K562 (cell line): Measurements from ENCODE around the gene MIEN1. TPM values are rescaled to one million over a fixed set of nuclear protein-coding genes. Genes with fewer than 3 reads are reported as not detected.

Experiments
- ATAC-seq: fragments of 200-7000 bp; cut with Tn5 transposase; 3 replicates; pipeline ENCODE4 v1.9.1; 2020; ENCODE audit warnings: moderate library complexity
- BruUV-seq: library from RNA; stranded (reverse); fragments of 400-500 nt; replicated peaks from 2 replicates; lab custom pipeline; 2021; lab: Mats Ljungman, UMichigan
- CTCF ChIA-PET: fragments of 300-600 bp; formaldehyde crosslinking; extraction: SDS; loops from one replicate; lab custom pipeline; 2021; ENCODE audit warnings: low intra/inter-chr PET ratio; lab: Yijun Ruan, JAX
- POLR2A ChIA-PET: fragments of 300-600, 350-650 bp; sonication (Branson Sonifier 250); formaldehyde crosslinking; extraction: SDS; loops from one replicate; lab custom pipeline; 2021; ENCODE audit warnings: antibody characterized with exemption, inconsistent platforms; lab: Yijun Ruan, JAX
- DNase-seq, 4 experiments: peaks; one replicate each; pipeline versions ENCODE4 v3.0.0 to v3.0.0-alpha.2; 2011 to 2018; ENCODE audit warnings: low spot score in 3 of 4, mixed read lengths in 3 of 4; ENCODE audit errors: extremely low read depth in 1 of 4
- FAIRE-seq: peaks from 2 replicates; lab custom pipeline; 2011; peaks lifted over from hg19 to GRCh38; lab: Jason Lieb, UNC
- H2AFZ ChIP-seq: 2 replicates; pipeline ENCODE4 v1.6.0; 2011; ENCODE audit warnings: low read depth, low read length, control low read depth, inconsistent platforms
- H3K27ac ChIP-seq: fragments of 200-600 bp; 3 replicates; pipeline ENCODE4 v1.8.0; 2011; ENCODE audit warnings: low read depth, mild to moderate bottlenecking, control low read depth, inconsistent platforms, low read length, moderate library complexity, mixed read lengths; ENCODE audit errors: extremely low read depth
- H3K27me3 ChIP-seq, 2 experiments: fragments of 300-600 bp in 1 of 2; 2 replicates in 1 of 2; 3 replicates in 1 of 2; pipeline versions ENCODE4 v1.6.0 to v1.8.0; 2011; ENCODE audit warnings: inconsistent platforms in 2 of 2, low read length in 2 of 2, mild to moderate bottlenecking in 1 of 2, mixed read lengths in 1 of 2, moderate library complexity in 1 of 2; ENCODE audit not compliant: control insufficient read depth in 2 of 2, insufficient read depth in 2 of 2
- H3K36me3 ChIP-seq: fragments of 300-600 bp; 3 replicates; pipeline ENCODE4 v1.8.0; 2011; ENCODE audit warnings: mild to moderate bottlenecking, low read length, inconsistent platforms; ENCODE audit not compliant: control insufficient read depth, insufficient read depth
- H3K4me1 ChIP-seq, 2 experiments: fragments of 200-600 bp in 1 of 2; replicated peaks in 1 of 2; 2 replicates in 1 of 2; 3 replicates in 1 of 2; pipeline versions ENCODE4 v1.5.1 to v1.8.0; 2011; ENCODE audit warnings: inconsistent platforms in 2 of 2, low read length in 2 of 2, mild to moderate bottlenecking in 1 of 2, mixed read lengths in 1 of 2, moderate library complexity in 1 of 2; ENCODE audit not compliant: control insufficient read depth in 2 of 2, insufficient read depth in 2 of 2
- H3K4me2 ChIP-seq: 2 replicates; pipeline ENCODE4 v1.6.1; 2011; ENCODE audit warnings: low read length, control low read depth, inconsistent platforms, mixed read lengths; ENCODE audit not compliant: insufficient read depth
- H3K4me3 ChIP-seq: fragments of 200-600 bp; sonication (generic), shearing (Covaris generic); 2 replicates; pipeline ENCODE4 v1.5.1; 2016; ENCODE audit warnings: control low read depth, inconsistent platforms
- H3K79me2 ChIP-seq: fragments of 200-600 bp; 3 replicates; pipeline ENCODE4 v1.8.0; 2011; ENCODE audit warnings: low read length, inconsistent platforms; ENCODE audit not compliant: control insufficient read depth, insufficient read depth
- H3K9ac ChIP-seq, 2 experiments: 2 replicates each; pipeline versions ENCODE4 v1.6.0 to v1.6.1; 2011; ENCODE audit warnings: low read depth in 2 of 2, low read length in 2 of 2, control low read depth in 1 of 2, inconsistent platforms in 1 of 2, mild to moderate bottlenecking in 1 of 2, mixed read lengths in 1 of 2; ENCODE audit not compliant: insufficient read depth in 1 of 2
- H3K9me1 ChIP-seq: one replicate; pipeline ENCODE4 v1.6.0; 2011; ENCODE audit warnings: inconsistent platforms, mild to moderate bottlenecking, low read length, moderate library complexity; ENCODE audit not compliant: control insufficient read depth, insufficient read depth
- H3K9me3 ChIP-seq: replicated peaks from 2 replicates; pipeline ENCODE4 v1.5.1; 2011; ENCODE audit warnings: low read depth, low read length, inconsistent platforms; ENCODE audit not compliant: control insufficient read depth, insufficient read depth
- H4K20me1 ChIP-seq: replicated peaks from 2 replicates; pipeline ENCODE4 v1.6.1; 2011; ENCODE audit warnings: low read length, inconsistent platforms, mixed read lengths; ENCODE audit not compliant: control insufficient read depth, insufficient read depth
- FOSL1 ChIP-seq: fragments of 200-800 bp; sonication (Bioruptor generic); conservative IDR thresholded peaks from 2 replicates; pipeline ENCODE4 v1.6.1; 2016; ENCODE audit warnings: missing genetic modification characterization, missing compliant biosample characterization
- GTF2A2 ChIP-seq: IDR thresholded peaks from 2 replicates; pipeline ENCODE4 v1.6.1; 2016; ENCODE audit warnings: mild to moderate bottlenecking, missing genetic modification characterization, missing compliant biosample characterization
- XRCC5 ChIP-seq: fragments of 200-400 bp; formaldehyde crosslinking; IDR thresholded peaks from 2 replicates; pipeline ENCODE4 v1.6.1; 2017; ENCODE audit warnings: low read depth, mild to moderate bottlenecking, low read length
- YY1 ChIP-seq, 3 experiments: IDR thresholded peaks; 2 replicates each; pipeline ENCODE4 v1.6.1; 2011; ENCODE audit warnings: low read length in 2 of 3, mild to moderate bottlenecking in 2 of 3, moderate library complexity in 2 of 3, borderline replicate concordance in 1 of 3, control low read depth in 1 of 3, low read depth in 1 of 3; ENCODE audit not compliant: insufficient read depth in 3 of 3, insufficient replicate concordance in 2 of 3, control insufficient read depth in 1 of 3, insufficient read length in 1 of 3; ENCODE audit errors: extremely low read depth in 1 of 3
- WGBS: fragments of 100-300 bp; shearing (Covaris generic); methylation state at CpG from one replicate; pipeline ENCODE4 v1.1.6; 2016; ENCODE audit warnings: low coverage, mixed read lengths; ENCODE audit not compliant: insufficient coverage; ENCODE audit errors: missing lambda C conversion rate; 5-methylcytosine and 5-hydroxymethylcytosine counted together
- in situ Hi-C: fragments of 300-500 bp; cut with MboI; formaldehyde crosslinking; loops from 4 replicates; pipeline ENCODE4 v1.15.0; 2018; ENCODE audit warnings: inconsistent platforms, mixed read lengths
- intact Hi-C: fragments of 100-400 bp; cut with micrococcal nuclease; formaldehyde crosslinking; loops from 2 replicates; pipeline ENCODE4 v1.14.2; 2022
- polyA plus RNA-seq, 8 experiments: library from polyadenylated mRNA; depleted of rRNA in 4 of 8; stranded (reverse) in 5 of 8; unstranded in 3 of 8; fragments of >200 nt; fragmentation: Nextera tagmentation in 2 of 8; fragmentation: Illumina TruSeq in 1 of 8; extraction: Ambion mirVana in 2 of 8; extraction: Trizol in 1 of 8; gene quantifications; 2 replicates each; pipeline versions ENCODE4 v1.2.1 to v1.2.3, GENCODE V29; 2011 to 2014; ENCODE audit warnings: inconsistent platforms in 1 of 8, missing spikeins in 1 of 8
- total RNA-seq, 7 experiments: library from RNA; depleted of rRNA in 6 of 7; stranded (reverse); fragments of >200 nt in 6 of 7; fragmentation: Illumina TruSeq in 2 of 7; extraction: Trizol in 2 of 7; gene quantifications; 2 replicates each; pipeline versions ENCODE4 v1.2.1 to v1.2.3, GENCODE V29; 2011 to 2021; ENCODE audit warnings: low replicate concordance in 1 of 7
- TF ChIP-seq, protein P1 (sequence below), 2 experiments: fragments of 450-650 bp; IDR thresholded peaks; 2 replicates each; pipeline ENCODE4 v1.6.1; 2016

The MIEN1 gene
- total and polyA plus RNA-seq, 9 of the 15 experiments (the other 6 are each of a cell fraction or from before 2014, with no cell fraction given), result 61.3 to 142 (median 78.9) TPM

- H3K9ac ChIP-seq, result peak overlapping the region; percentile 75 to 90; a peak in 3 of 4 replicates
These were observed 41.9 kb downstream of the MIEN1 start for GRCh38 chr17:39688475-39688835.

More at GRCh38 chr17:39688475-39688835, 41.9 kb downstream of the MIEN1 start:
- Histone ChIP-seq H3K4me2 (peak overlapping the region; percentile 95), H3K27ac (peak overlapping the region; percentile 78), H3K36me3 (no peaks in the 10 kb centered on the region), H3K4me1 (peaks cover 11 to 15% of the 10 kb centered on the region in 2 experiments; a peak in 4 of 5 replicates), H3K9me1 (no peaks in the 10 kb centered on the region), H4K20me1 (no peaks in the 10 kb centered on the region), H3K4me3 (peak overlapping the region; percentile 50), H3K27me3 (no peaks in the 10 kb centered on the region), H3K79me2 (peaks cover 7% of the 10 kb centered on the region; the same call in 2 of the 3 replicates), H2AFZ (peak overlapping the region; percentile 87), H3K9me3 (no peaks in the 10 kb centered on the region)
- WGBS, result 5% methylated on average over 6 of the region's 6 CpGs
- POLR2A ChIA-PET, result interaction anchor here (0.6 to 2.0 kb wide), 18 partner anchors 10 to 637 kb away, joined by 3 to 16 read pairs (median 3); partner anchors contain the start of gene PNMT
- FAIRE-seq (peak; percentile 19), DNase-seq (peak in 2 of 4 experiments; percentile 32 to 37), ATAC-seq (peak; percentile 5)
- in situ Hi-C loops, result no loop called here
- CTCF ChIA-PET, result interaction anchor here (1.3 kb wide), 1 partner anchor 67 kb away, joined by 3 read pairs; no protein-coding TSS in a partner anchor
- intact Hi-C loops, result loop anchor here (5.0 kb wide), 1 partner anchor 44 kb away; the partner anchor contains the start of gene MIEN1
- no TSS peak for BruUV-seq
- TF ChIP-seq YY1 (IDR thresholded peaks at IDR 0.05; ENCODE audit: borderline replicate concordance in 1 of 3, control insufficient read depth in 1 of 3, extremely low read depth in 1 of 3, insufficient read depth in 3 of 3, insufficient read length in 1 of 3, insufficient replicate concordance in 2 of 3, low read depth in 1 of 3, low read length in 2 of 3) (peak in 1 of 3 experiments; percentile 3), XRCC5 (no peak), FOSL1 (tag) (0 out of 2 replicates have a peak, but pooled peaks have one; percentile 17), GTF2A2 (tag) (no peak)
- TF ChIP-seq, protein P1, sequence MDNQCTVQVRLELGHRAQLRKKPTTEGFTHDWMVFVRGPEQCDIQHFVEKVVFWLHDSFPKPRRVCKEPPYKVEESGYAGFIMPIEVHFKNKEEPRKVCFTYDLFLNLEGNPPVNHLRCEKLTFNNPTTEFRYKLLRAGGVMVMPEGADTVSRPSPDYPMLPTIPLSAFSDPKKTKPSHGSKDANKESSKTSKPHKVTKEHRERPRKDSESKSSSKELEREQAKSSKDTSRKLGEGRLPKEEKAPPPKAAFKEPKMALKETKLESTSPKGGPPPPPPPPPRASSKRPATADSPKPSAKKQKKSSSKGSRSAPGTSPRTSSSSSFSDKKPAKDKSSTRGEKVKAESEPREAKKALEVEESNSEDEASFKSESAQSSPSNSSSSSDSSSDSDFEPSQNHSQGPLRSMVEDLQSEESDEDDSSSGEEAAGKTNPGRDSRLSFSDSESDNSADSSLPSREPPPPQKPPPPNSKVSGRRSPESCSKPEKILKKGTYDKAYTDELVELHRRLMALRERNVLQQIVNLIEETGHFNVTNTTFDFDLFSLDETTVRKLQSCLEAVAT (IDR thresholded peaks at IDR 0.05), result 0 out of 4 replicates have a peak, but pooled peaks of 1 of the 2 experiments have one; percentile 1
